ENCODE data around the gene USPL1. TPM values are rescaled to one million over a fixed set of nuclear protein-coding genes. Genes with fewer than 3 reads are reported as not detected.

USPL1 gene
- total RNA-seq, 4 donors from 2014 or later: 19.7 to 62.1 (median 27.1) TPM

GRCh38 chr13:30618930-30619279 lies 1.2 kb downstream of the USPL1 start:
- Histone ChIP-seq H3K27me3 (no peaks in the 10 kb centered on the region), H3K4me3 (peak overlapping the region; percentile 52 to 68), H3K36me3 (no peaks in the 10 kb centered on the region), H3K27ac (peak overlapping the region; percentile 98 to 100), H3K9me3 (no peaks in the 10 kb centered on the region), H3K4me1 (no peaks in the 10 kb centered on the region)
- TF ChIP-seq POLR2A (IDR thresholded peaks at IDR 0.05): no peak
- TF ChIP-seq CTCF (IDR thresholded peaks at IDR 0.05): no peak
- DNase-seq: no peak
- intact Hi-C loops (cut with DNase I; ENCODE audit: low total_unique reads): no loop called here

GRCh38 chr13:30619731-30620130 lies 2.0 kb downstream of the USPL1 start:
- Histone ChIP-seq H3K4me3 (peak overlapping the region; percentile 52 to 68), H3K36me3 (no peaks in the 10 kb centered on the region), H3K9me3 (no peaks in the 10 kb centered on the region), H3K27me3 (no peaks in the 10 kb centered on the region), H3K4me1 (no peaks in the 10 kb centered on the region), H3K27ac (peak overlapping the region in 1 of 2 donors; percentile 100)
- no peak for TF ChIP-seq CTCF (IDR thresholded peaks at IDR 0.05)
- no peak for TF ChIP-seq POLR2A (IDR thresholded peaks at IDR 0.05)
- DNase-seq: no peak
- intact Hi-C loops (cut with DNase I; ENCODE audit: low total_unique reads): no loop called here

- no peak overlapping the region for H3K4me3 ChIP-seq
- no peaks in the 10 kb centered on the region for H3K27me3 ChIP-seq
- H3K27ac ChIP-seq: no peak overlapping the region
- DNase-seq: no peak
- no peak for TF ChIP-seq POLR2A (IDR thresholded peaks at IDR 0.05)
- no peaks in the 10 kb centered on the region for H3K36me3 ChIP-seq
- H3K4me1 ChIP-seq: no peaks in the 10 kb centered on the region
- intact Hi-C loops (cut with DNase I; ENCODE audit: low total_unique reads): no loop called here
- H3K9me3 ChIP-seq: no peaks in the 10 kb centered on the region
Observed at GRCh38 chr13:30620941-30621340, 3.2 kb downstream of the USPL1 start.

GRCh38 chr13:30622551-30622950 lies 4.8 kb downstream of the USPL1 start:
- H3K9me3 ChIP-seq: no peaks in the 10 kb centered on the region
- intact Hi-C loops (cut with DNase I; ENCODE audit: low total_unique reads): no loop called here
- no peak overlapping the region for H3K4me3 ChIP-seq
- no peaks in the 10 kb centered on the region for H3K27me3 ChIP-seq
- no peak overlapping the region for H3K27ac ChIP-seq
- DNase-seq: no peak
- H3K4me1 ChIP-seq: no peaks in the 10 kb centered on the region
- TF ChIP-seq POLR2A (IDR thresholded peaks at IDR 0.05) (no peak), CTCF (IDR thresholded peaks at IDR 0.05) (no peak)
- H3K36me3 ChIP-seq: no peaks in the 10 kb centered on the region

- Histone ChIP-seq H3K27ac (no peak overlapping the region), H3K9me3 (no peaks in the 10 kb centered on the region), H3K27me3 (no peaks in the 10 kb centered on the region), H3K4me3 (no peak overlapping the region), H3K36me3 (no peaks in the 10 kb centered on the region), H3K4me1 (no peaks in the 10 kb centered on the region)
- TF ChIP-seq POLR2A (IDR thresholded peaks at IDR 0.05) (no peak), CTCF (IDR thresholded peaks at IDR 0.05) (no peak)
- intact Hi-C loops (cut with DNase I; ENCODE audit: low total_unique reads): no loop called here
- no peak for DNase-seq
Observed at GRCh38 chr13:30623392-30623791, 5.7 kb downstream of the USPL1 start.

- no peak for DNase-seq
- no peak overlapping the region for H3K27ac ChIP-seq
- no peaks in the 10 kb centered on the region for H3K9me3 ChIP-seq
- intact Hi-C loops (cut with DNase I; ENCODE audit: low total_unique reads): no loop called here
- H3K36me3 ChIP-seq: no peaks in the 10 kb centered on the region
- TF ChIP-seq CTCF (IDR thresholded peaks at IDR 0.05) (no peak), POLR2A (IDR thresholded peaks at IDR 0.05) (no peak)
- H3K27me3 ChIP-seq: no peaks in the 10 kb centered on the region
- no peak overlapping the region for H3K4me3 ChIP-seq
- H3K4me1 ChIP-seq: no peaks in the 10 kb centered on the region
Observed at GRCh38 chr13:30624630-30625029, 6.9 kb downstream of the USPL1 start.
